Cardiac septum (tissue), 1 donor: ENCODE data around the gene RND1. TPM values are rescaled to one million over a fixed set of nuclear protein-coding genes. Genes with fewer than 3 reads are reported as not detected.
"Not testable (repeated sequence)": the region's sequence is repeated elsewhere in the genome, so short reads cannot be mapped to it uniquely, and the experiment has no call there.

ENCODE experiments used
- DNase-seq: peaks from one replicate; pipeline ENCODE4 v3.0.0-alpha.2; 2020; ENCODE audit warnings: low spot score
- intact Hi-C: fragments of 100-400 bp; cut with DNase I; formaldehyde crosslinking; loops from one replicate; pipeline ENCODE4 v1.14.0; 2022
- total RNA-seq: library from RNA; stranded (reverse); fragmentation: NEBNext Ultra II Directional; extraction: Animal tissue kit (Norgen Biotek cat#: 25700); gene quantifications from one replicate; pipeline ENCODE4 v1.2.1, GENCODE V29; 2021
- donor health status: DM: no; HTN: no; CAD: no.

Gene RND1
- total RNA-seq, 1 donor from 2014 or later = 0.62 TPM

GRCh38 chr12:48873096-48873495, 7.4 kb upstream of the RND1 start:
- no peak for DNase-seq
- intact Hi-C loops = no loop called here

GRCh38 chr12:48869191-48869590, 3.5 kb upstream of the RND1 start:
- DNase-seq = no peak
- intact Hi-C loops = no loop called here

- intact Hi-C loops = no loop called here
- no peak for DNase-seq
Observed at GRCh38 chr12:48868451-48868850, 2.8 kb upstream of the RND1 start.

- no peak for DNase-seq
- intact Hi-C loops = no loop called here
Observed at GRCh38 chr12:48866052-48866711, 512 bp upstream of the RND1 start.

- no peak for DNase-seq
- intact Hi-C loops = no loop called here
Observed at GRCh38 chr12:48863291-48863690, 2.4 kb downstream of the RND1 start.

GRCh38 chr12:48862760-48863159, 2.9 kb downstream of the RND1 start:
- intact Hi-C loops = no loop called here

GRCh38 chr12:48861111-48861510, 4.6 kb downstream of the RND1 start:
- no peak for DNase-seq
- intact Hi-C loops = no loop called here

More at GRCh38 chr12:48862760-48863159, 2.9 kb downstream of the RND1 start:
- no peak for DNase-seq

GRCh38 chr12:48860236-48860635, 5.4 kb downstream of the RND1 start:
- DNase-seq, intact Hi-C loops: not testable (repeated sequence)

- intact Hi-C loops = no loop called here
- no peak for DNase-seq
Observed at GRCh38 chr12:48859607-48860006, 6.1 kb downstream of the RND1 start.

GRCh38 chr12:48858043-48858442, 7.6 kb downstream of the RND1 start:
- DNase-seq = no peak
- intact Hi-C loops = no loop called here

- no peak for DNase-seq
- intact Hi-C loops = no loop called here
Observed at GRCh38 chr12:48857278-48857994, 8.2 kb downstream of the RND1 start.

- DNase-seq = no peak
- intact Hi-C loops = no loop called here
Observed at GRCh38 chr12:48856379-48856778, 9.3 kb downstream of the RND1 start.

- intact Hi-C loops = loop anchor here (5.0 kb wide), 2 partner anchors 82 to 142 kb away; partner anchors contain the start of gene DDN
- DNase-seq = not testable (repeated sequence)
Observed at GRCh38 chr12:48854932-48855331, 10.7 kb downstream of the RND1 start.

- DNase-seq = no peak
- intact Hi-C loops = loop anchor here (5.0 kb wide), 2 partner anchors 83 to 143 kb away; partner anchors contain the start of gene DDN
Observed at GRCh38 chr12:48854488-48854887, 11.2 kb downstream of the RND1 start.

GRCh38 chr12:48852734-48853688, 12.7 kb downstream of the RND1 start:
- intact Hi-C loops = loop anchor here (1.0 to 5.0 kb wide), 3 partner anchors 37 to 144 kb away; partner anchors contain the start of gene DDN
- peak; percentile 89 for DNase-seq

GRCh38 chr12:48851883-48852733, 13.6 kb downstream of the RND1 start, which contains the start of gene DDX23:
TSS of gene DDX23 (minus strand) at chr12:48852163. CDS start at chr12:48845782, 6,381 bp downstream.
- peak; percentile 97 for DNase-seq
- intact Hi-C loops = loop anchor here (1.0 to 5.0 kb wide), 3 partner anchors 38 to 145 kb away; partner anchors contain the start of gene DDN

GRCh38 chr12:48842021-48842420, 23.6 kb downstream of the RND1 start:
- intact Hi-C loops, DNase-seq: not testable (repeated sequence)

- intact Hi-C loops = no loop called here
- no peak for DNase-seq
Observed at GRCh38 chr12:48838048-48838447, 27.6 kb downstream of the RND1 start.
